ENCODE measurements around the gene CHI3L1.

- TF ChIP-seq POLR2A (IDR thresholded peaks at IDR 0.05) (no peak), CTCF (IDR thresholded peaks at IDR 0.05) (no peak)
Observed at GRCh38 chr1:203159844-203160243, 26.7 kb downstream of the CHI3L1 start.
